HG03139 (cell line): ENCODE measurements around the gene MCC.
A peak's percentile ranks its signal among the peaks of the same experiment; 100 is the strongest.

ENCODE experiments used
- ATAC-seq: cut with Tn5 transposase; IDR thresholded peaks from one replicate; pipeline ENCODE4 v1.9.1; 2021; ENCODE audit not compliant: unreplicated experiment

Gene MCC

GRCh38 chr5:113252066-113252465, 236.2 kb downstream of the MCC start:
- ATAC-seq, result no peak

GRCh38 chr5:113250341-113250953, 237.8 kb downstream of the MCC start:
- no peak for ATAC-seq

GRCh38 chr5:113249206-113249605, 239.0 kb downstream of the MCC start:
- ATAC-seq, result no peak

GRCh38 chr5:113246361-113246870, 241.8 kb downstream of the MCC start:
- no peak for ATAC-seq

- no peak for ATAC-seq
Measured at GRCh38 chr5:113245427-113246225, 242.6 kb downstream of the MCC start.

GRCh38 chr5:113244966-113245365, 243.3 kb downstream of the MCC start:
- ATAC-seq, result no peak

- no peak for ATAC-seq
Measured at GRCh38 chr5:113243349-113243664, 244.9 kb downstream of the MCC start.

GRCh38 chr5:113242481-113243348, 245.5 kb downstream of the MCC start:
- no peak for ATAC-seq

GRCh38 chr5:113240951-113241726, 247.1 kb downstream of the MCC start:
- ATAC-seq, result peak; percentile 79

- ATAC-seq, result no peak
Measured at GRCh38 chr5:113240032-113240431, 248.2 kb downstream of the MCC start.

GRCh38 chr5:113237893-113238292, 250.4 kb downstream of the MCC start:
- ATAC-seq, result no peak

GRCh38 chr5:113236536-113237288, 251.5 kb downstream of the MCC start:
- ATAC-seq, result no peak

GRCh38 chr5:113235884-113236283, 252.4 kb downstream of the MCC start:
- ATAC-seq, result no peak

- no peak for ATAC-seq
Measured at GRCh38 chr5:113234546-113234945, 253.7 kb downstream of the MCC start.

- no peak for ATAC-seq
Measured at GRCh38 chr5:113233606-113234005, 254.6 kb downstream of the MCC start.

GRCh38 chr5:113232667-113233066, 255.6 kb downstream of the MCC start:
- ATAC-seq, result no peak

GRCh38 chr5:113232221-113232620, 256.0 kb downstream of the MCC start:
- ATAC-seq, result no peak

- ATAC-seq, result no peak
Measured at GRCh38 chr5:113231653-113232000, 256.6 kb downstream of the MCC start.

- ATAC-seq, result no peak
Measured at GRCh38 chr5:113230711-113231652, 257.3 kb downstream of the MCC start.
